ENCODE results near the gene PRPF40A.

GRCh38 chr2:152638056-152638455, 79.2 kb downstream of the PRPF40A start:
- no peak for TF ChIP-seq EZH2 (conservative IDR thresholded peaks at IDR 0.05; ENCODE audit: low read depth, low read length)
- TF ChIP-seq ATF6 (CRISPR knock-in tag; conservative IDR thresholded peaks at IDR 0.05): no peak
- TF ChIP-seq NFYB (CRISPR knock-in tag; IDR thresholded peaks at IDR 0.05): no peak
- TF ChIP-seq MATR3 (CRISPR knock-in tag; IDR thresholded peaks at IDR 0.05): no peak
- no peak for TF ChIP-seq ZBTB10 (CRISPR knock-in tag; IDR thresholded peaks at IDR 0.05; ENCODE audit: borderline replicate concordance)
- TF ChIP-seq, protein P1, sequence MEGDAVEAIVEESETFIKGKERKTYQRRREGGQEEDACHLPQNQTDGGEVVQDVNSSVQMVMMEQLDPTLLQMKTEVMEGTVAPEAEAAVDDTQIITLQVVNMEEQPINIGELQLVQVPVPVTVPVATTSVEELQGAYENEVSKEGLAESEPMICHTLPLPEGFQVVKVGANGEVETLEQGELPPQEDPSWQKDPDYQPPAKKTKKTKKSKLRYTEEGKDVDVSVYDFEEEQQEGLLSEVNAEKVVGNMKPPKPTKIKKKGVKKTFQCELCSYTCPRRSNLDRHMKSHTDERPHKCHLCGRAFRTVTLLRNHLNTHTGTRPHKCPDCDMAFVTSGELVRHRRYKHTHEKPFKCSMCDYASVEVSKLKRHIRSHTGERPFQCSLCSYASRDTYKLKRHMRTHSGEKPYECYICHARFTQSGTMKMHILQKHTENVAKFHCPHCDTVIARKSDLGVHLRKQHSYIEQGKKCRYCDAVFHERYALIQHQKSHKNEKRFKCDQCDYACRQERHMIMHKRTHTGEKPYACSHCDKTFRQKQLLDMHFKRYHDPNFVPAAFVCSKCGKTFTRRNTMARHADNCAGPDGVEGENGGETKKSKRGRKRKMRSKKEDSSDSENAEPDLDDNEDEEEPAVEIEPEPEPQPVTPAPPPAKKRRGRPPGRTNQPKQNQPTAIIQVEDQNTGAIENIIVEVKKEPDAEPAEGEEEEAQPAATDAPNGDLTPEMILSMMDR (CRISPR knock-in tag; IDR thresholded peaks at IDR 0.05): no peak

Data from HepG2 (cell line).